Left hindlimb (tissue), 1 donor: ENCODE measurements around the gene NRARP.
A peak's percentile ranks its signal among the peaks of the same experiment; 100 is the strongest.

Experiments
- DNase-seq: peaks from one replicate; pipeline ENCODE4 v3.0.0-alpha.2; 2018

NRARP gene

GRCh38 chr9:137255448-137256114 is 46.5 kb downstream of the NRARP start:
- no peak for DNase-seq

GRCh38 chr9:137254624-137255447 is 47.2 kb downstream of the NRARP start, which contains the start of gene NELFB:
NELFB (plus strand) TSS chr9:137255327.
- DNase-seq = peak; percentile 94

GRCh38 chr9:137253717-137254623 is 48.1 kb downstream of the NRARP start:
- no peak for DNase-seq

DNA sequence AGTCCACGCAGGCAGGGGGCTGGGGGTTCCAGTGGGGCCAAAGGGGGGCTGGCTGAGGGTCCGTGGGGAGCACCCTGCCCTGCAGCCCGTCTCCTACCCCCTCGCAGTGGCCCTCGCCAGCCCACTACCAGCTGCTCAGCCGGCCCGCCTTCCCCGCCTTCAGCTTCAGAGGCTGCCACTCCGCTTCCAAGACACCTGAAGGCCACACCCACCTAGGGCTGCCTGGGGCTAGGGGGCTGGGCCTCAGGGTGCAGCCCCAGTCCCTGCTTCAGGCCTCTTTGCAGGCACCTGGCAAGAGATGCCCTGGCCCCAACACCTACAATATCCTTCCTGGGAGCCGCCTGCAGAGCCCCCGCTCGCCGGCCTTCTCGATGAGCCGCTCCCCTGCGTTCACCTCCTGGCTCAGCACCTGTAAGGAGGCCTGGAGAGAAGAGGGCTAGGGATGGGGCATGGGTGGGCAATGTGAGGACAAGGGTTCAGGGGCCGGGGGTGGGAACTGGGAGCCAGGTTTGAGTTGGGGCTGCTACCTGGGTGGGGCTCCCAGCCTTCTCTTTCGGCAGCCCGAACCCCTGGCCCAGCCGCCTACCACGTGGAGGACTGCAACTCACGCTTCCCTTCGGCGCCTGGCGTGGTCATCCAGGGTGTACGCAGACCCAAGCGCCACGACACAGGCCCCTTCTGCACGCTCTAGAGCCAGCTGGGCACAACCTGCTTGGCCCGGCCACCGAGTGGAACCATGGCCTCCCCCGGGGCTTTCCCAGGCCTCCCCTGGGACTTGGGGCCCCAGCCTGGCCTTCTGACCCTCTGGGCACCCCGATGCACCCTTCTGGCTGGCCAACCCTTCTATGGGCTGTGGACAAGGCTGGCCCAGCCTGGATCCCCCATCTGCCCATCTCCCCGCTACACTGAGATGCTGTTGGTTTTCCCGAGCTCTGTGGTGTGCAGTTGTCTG is 49.2 kb downstream of the NRARP start:
- no peak for DNase-seq

GRCh38 chr9:137251490-137252268 is 50.4 kb downstream of the NRARP start:
- DNase-seq = no peak

GRCh38 chr9:137251194-137251461 is 50.9 kb downstream of the NRARP start, which contains the start of gene STPG3:
STPG3 (plus strand) TSS chr9:137251286; CDS start chr9:137251287, 1 bp downstream.
- no peak for DNase-seq

DNA sequence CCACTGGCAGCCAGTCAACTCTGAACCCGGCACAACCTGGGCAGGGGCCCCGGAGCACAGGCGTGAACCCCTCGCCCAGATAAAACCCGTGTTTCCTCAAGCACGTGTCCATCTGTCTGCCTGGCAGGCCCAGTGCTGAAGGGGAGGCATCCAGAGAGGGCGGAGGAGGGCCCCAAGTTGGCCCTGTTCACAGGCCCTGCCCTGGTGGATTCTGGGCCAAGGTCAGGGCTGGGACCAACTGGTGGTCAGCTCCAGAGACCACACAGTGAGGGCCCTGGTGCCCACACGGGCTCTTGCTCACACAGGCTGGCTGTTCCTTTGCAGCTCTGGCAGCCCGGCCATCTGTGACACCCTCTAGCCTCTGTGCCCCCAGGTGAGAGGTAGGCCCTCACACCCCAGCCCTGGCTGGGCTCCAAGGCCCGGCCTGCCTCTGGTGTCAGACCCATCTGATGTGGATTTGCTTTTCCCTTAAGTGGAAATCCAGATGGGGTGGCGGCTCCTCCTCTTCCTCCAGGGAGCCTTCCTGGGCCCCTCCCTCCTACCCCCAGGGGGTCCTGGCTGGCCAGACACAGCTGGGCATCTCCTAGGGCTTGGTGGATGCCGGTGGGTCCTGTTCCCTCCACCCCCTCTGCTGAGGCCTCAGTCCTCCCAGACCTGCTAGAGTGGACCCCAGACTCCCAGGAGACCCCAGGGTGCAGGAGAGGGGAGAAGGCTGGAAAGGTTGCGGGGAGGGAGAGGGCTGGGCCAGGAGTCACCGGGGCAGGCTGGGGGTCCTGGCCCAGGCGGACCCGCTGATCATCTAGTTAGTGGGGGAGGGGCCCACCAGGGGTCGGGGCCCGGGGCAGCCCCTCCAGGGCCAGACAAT is 51.5 kb downstream of the NRARP start:
- DNase-seq = no peak
